Measurements from ENCODE around the gene WAC.

- TF ChIP-seq NFE2L2 (IDR thresholded peaks at IDR 0.05; ENCODE audit: low read length) = no peak
- TF ChIP-seq RAD51 (IDR thresholded peaks at IDR 0.05; ENCODE audit: borderline replicate concordance) = no peak
- no peak for TF ChIP-seq FOXM1 (CRISPR knock-in tag; IDR thresholded peaks at IDR 0.05)
- no peak for TF ChIP-seq MAFK (conservative IDR thresholded peaks at IDR 0.05 in 1 of 2, IDR thresholded peaks at IDR 0.05 in 1 of 2; ENCODE audit: low read length in 2 of 2)
- no peak for TF ChIP-seq FOSL2 (CRISPR knock-in tag; IDR thresholded peaks at IDR 0.05)
- TF ChIP-seq CSRNP1 (CRISPR knock-in tag; IDR thresholded peaks at IDR 0.05) = no peak
- TF ChIP-seq CTCF (CRISPR knock-in tag; IDR thresholded peaks at IDR 0.05) = no peak
- TF ChIP-seq MYC (CRISPR knock-in tag; IDR thresholded peaks at IDR 0.05; ENCODE audit: borderline replicate concordance) = no peak
- TF ChIP-seq CENPX (CRISPR knock-in tag; IDR thresholded peaks at IDR 0.05) = no peak
- TF ChIP-seq MIER2 (CRISPR knock-in tag; IDR thresholded peaks at IDR 0.05) = no peak
- TF ChIP-seq TRAFD1 (CRISPR knock-in tag; IDR thresholded peaks at IDR 0.05; ENCODE audit: borderline replicate concordance) = no peak
- no peak for TF ChIP-seq TCF7 (IDR thresholded peaks at IDR 0.05; ENCODE audit: low read depth)
- no peak for TF ChIP-seq POLR2AphosphoS5 (IDR thresholded peaks at IDR 0.05; ENCODE audit: low read depth, low read length)
- no peak for TF ChIP-seq ZNF224 (CRISPR knock-in tag; IDR thresholded peaks at IDR 0.05)
These were observed 11.1 kb downstream of the WAC start for GRCh38 chr10:28544058-28544457.
